Medulla oblongata (tissue), 1 donor: ENCODE results near the gene CAPN15.

ENCODE experiments used
- DNase-seq: peaks from one replicate; pipeline ENCODE4 v3.0.0-alpha.2; 2015; ENCODE audit errors: extremely low spot score

CAPN15 gene

DNA sequence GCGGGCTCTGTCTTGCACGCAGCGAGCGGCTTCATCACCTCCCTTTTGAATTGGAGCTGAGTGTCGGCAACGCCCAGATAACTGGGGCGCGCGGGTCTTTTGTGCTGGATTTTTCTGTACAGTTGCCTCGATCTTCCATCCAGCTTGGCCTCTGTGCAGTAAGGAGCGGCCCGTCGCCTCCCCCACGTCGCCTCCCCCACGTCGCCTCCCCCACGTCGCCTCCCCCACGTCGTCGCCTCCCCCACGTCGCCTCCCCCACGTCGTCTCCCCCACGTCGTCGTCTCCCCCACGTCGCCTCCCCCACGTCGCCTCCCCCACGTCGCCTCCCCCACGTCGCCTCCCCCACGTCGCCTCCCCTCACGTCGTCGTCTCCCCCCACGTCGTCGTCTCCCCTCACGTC lies 17.0 kb downstream of the CAPN15 start:
- DNase-seq, result no peak

DNA sequence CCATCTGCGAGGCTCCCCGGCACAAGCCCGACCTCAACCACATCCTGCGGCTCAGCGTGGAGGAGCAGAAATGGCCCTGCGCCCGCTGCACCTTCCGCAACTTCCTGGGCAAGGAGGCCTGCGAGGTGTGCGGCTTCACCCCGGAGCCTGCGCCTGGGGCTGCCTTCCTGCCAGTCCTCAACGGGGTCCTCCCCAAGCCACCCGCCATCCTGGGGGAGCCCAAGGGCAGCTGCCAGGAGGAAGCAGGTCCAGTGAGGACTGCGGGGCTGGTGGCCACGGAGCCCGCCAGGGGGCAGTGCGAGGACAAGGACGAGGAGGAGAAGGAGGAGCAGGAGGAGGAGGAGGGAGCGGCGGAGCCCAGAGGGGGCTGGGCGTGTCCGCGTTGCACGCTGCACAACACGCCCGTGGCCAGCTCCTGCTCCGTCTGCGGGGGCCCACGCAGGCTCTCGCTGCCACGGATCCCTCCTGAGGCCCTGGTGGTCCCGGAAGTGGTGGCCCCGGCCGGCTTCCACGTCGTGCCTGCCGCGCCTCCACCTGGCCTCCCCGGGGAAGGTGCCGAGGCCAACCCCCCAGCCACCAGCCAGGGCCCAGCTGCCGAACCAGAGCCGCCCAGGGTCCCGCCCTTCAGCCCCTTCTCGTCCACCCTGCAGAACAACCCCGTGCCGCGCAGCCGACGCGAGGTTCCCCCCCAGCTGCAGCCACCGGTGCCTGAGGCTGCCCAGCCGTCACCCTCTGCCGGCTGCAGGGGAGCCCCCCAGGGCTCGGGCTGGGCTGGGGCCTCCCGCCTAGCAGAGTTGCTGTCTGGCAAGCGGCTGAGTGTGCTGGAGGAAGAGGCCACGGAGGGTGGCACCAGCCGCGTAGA lies 19.6 kb downstream of the CAPN15 start:
- no peak for DNase-seq

DNA sequence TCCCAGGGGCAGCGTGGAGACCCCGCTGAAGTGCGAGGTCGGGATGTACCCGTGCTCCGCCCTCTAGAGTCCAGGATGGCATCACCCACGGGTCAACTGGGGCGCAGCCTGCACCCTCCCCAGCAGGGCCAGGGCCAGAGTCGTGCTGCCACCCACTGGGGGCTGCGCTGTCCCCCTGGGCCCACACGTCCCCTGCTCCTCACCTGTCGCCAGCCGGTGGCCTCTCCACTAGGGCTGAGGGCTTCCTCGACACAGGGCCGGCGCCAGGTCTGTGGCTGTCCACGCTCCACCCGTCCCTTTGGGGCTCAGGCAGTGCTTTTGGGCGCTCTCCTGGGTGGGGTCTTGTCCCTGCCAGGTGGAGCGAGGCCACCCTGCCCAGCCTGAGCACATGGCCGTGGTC lies 21.1 kb downstream of the CAPN15 start:
- no peak for DNase-seq

DNA sequence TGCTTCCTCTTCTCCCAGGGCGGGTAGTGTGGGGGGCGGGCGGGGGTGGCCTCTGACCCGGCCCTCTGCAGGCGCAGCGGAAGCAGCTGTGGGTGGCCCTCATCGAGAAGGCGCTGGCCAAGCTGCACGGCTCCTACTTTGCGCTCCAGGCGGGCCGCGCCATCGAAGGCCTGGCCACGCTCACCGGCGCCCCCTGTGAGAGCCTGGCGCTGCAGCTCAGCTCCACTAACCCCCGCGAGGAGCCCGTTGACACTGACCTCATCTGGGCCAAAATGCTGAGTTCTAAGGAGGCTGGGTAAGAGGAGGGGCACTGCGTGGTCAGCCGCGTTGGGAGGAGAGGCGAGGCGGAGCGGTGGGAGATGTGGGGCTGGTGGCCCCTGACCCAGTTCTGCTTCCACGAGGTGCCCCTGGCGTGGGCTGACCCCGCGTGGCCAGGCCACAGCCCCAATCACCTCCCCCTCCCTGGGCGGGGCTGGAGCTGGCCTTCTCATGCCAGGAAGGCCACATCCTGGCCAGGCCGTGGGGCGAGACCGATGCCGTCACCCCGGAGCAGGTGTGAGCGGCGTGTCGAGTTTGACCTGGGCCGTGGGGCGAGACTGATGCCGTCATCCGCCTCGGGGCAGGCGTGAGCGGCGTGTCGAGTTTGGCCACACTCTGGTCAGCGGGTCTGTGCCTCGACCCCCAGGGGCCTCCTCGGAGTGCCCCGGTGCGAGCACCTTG lies 22.2 kb downstream of the CAPN15 start:
- no peak for DNase-seq

DNA sequence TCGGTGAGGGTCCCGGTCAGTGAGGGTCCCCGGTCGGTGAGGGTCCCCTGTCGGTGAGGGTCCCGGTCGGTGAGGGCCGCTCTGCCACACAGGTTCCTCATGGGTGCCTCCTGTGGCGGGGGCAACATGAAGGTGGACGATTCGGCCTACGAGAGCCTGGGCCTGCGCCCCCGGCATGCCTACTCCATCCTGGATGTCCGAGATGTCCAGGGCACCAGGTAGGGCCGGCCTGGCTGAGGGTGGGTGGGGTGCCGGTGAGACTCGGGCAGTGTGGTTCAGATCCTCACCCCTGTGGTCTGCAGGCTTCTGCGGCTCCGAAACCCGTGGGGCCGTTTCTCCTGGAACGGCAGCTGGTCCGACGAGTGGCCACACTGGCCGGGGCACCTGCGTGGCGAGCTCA lies 23.7 kb downstream of the CAPN15 start:
- DNase-seq, result no peak

DNA sequence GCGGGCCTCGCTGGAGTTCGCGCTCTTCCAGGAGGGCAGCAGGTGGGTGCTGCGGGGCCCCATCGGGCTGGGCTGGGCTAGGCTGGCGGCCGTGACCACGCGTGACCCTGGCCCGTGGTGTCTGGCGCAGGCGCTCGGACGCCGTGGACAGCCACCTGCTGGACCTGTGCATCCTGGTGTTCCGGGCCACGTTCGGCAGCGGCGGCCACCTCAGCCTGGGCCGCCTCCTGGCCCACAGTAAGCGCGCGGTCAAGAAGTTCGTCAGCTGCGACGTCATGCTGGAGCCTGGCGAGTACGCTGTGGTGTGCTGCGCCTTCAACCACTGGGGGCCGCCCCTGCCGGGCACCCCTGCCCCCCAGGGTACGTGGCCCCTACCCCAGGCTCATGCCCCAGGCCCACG lies 24.7 kb downstream of the CAPN15 start:
- no peak for DNase-seq

DNA sequence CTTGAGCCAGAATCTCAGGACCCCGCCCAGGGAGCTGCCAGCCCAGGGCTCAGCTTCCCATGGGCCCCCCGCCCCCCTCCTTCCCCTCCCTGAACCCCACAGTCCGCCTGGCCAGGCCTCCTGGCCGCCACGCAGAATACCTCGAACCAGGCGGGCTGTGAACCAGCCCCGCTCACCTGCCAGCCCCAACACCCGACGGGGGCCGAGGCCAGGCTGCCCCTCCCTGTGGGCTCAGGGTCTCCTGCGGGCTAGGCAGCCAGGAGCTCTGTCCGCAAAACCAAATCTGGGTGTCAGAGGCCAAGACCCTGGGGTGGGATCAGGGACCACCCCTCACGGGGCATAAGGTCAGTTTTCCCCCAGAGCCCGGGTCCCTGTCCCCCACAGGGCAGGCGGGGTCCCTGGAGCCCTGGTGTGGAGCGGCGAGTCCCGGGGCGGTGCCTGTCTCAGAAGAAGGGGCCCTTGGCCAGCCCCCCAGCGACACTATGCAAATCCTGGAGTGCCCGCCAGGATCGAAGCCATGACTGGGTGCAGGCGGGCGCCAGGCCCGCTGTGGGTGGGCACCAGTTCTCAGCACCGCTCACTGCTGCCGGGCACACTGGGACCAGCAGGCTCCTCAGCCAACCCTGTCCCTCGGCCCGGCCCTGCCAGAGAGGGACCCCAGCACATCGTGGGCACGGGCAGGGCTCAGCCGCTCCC lies 26.2 kb downstream of the CAPN15 start:
- no peak for DNase-seq

DNA sequence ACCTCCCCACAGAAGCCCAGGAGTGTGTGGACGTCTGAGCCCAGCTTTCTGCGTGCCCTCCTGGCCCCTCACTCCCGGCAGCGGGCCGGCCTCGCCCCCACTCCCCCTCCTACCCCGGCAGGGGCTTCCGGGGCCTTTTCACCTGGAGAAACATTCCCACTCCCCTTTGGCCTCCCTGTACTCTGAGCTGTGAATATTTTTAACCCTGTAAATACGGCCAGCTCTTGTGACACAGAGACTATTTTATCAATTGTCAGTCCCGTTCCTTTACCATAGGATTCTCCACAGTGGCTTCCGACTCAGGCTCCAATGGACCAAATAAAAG lies 26.7 kb downstream of the CAPN15 start:
- no peak for DNase-seq

DNA sequence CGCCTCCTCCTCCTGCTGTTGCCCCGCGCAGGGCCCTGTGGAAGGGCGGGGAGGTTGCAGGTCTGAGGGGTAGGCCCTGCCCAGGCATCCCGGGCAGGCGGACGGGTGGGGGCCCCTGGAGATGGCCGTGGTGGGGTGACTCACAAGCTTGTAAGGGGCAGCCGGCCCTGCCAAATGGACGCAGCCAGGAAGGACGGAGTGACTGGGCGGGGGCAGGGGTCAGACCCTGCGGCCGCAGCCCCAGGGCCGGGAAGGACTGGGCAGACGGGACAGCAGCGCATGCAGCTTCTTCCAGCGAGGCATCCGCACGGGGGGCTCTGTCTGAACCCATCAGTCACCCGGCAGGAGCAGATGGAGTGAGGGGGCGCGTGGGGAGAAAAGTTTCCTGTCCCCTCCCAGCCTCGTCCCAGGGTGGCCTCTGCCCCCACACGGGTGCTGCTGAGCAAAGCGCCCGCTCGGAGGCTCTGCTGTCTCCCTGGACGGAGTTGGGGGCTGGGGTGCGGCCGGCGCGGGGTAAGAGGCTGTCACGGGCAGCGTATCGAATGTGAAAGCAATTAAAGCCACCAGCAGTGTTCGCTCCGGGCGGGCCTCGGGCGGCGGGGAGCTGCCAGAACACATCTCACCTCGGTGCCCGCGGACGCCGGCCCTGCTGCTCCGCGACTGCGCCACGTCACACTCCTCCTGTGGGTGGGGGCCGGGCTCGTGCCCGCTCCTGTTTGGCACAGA lies 27.3 kb downstream of the CAPN15 start:
- no peak for DNase-seq

DNA sequence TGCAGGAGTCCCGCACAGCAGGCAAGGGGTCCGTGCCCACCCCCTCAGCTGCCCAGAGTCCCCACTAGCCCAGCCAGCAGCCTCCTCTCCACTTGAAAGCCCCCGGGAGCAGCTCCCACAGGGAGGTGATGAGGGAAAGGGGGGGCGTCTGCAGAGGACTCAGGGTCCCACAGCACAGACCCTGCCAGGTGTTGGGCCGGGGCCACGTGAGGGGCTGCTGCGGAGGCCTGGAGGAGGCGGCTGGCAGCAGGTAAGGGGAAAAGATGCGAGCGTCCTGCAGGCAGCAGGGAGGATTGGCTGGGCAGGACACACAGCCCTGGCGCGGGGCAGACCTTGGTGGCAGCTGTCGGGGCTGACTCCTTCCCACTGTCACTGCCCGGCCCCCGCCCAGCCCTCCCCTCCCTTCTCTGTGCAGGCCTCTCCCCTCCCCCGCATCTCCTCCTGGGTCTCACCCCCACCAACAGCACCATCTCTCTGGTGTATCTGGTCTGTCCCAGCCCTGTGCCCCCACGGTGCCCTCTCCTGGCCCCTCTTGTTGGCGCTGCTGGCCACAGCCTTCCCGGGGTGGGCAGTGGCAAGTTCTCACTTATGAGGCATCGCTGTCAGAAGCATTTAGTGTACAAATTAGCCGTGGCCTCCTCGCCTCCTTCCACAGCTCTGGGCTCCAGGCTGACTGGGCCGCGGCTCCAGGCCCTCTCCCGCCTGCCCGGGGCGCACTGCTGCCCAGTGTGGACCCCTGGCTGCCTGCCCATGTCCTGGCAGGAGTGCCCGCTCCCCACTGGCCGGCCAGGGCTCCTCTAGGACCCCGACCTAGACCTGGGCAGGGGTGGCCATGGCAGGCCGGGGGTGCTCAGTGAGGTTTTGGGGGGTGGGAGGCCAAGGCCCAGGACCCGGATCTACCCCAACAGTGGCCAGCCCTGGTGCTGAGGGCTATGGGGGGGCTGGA lies 28.3 kb downstream of the CAPN15 start:
- no peak for DNase-seq

DNA sequence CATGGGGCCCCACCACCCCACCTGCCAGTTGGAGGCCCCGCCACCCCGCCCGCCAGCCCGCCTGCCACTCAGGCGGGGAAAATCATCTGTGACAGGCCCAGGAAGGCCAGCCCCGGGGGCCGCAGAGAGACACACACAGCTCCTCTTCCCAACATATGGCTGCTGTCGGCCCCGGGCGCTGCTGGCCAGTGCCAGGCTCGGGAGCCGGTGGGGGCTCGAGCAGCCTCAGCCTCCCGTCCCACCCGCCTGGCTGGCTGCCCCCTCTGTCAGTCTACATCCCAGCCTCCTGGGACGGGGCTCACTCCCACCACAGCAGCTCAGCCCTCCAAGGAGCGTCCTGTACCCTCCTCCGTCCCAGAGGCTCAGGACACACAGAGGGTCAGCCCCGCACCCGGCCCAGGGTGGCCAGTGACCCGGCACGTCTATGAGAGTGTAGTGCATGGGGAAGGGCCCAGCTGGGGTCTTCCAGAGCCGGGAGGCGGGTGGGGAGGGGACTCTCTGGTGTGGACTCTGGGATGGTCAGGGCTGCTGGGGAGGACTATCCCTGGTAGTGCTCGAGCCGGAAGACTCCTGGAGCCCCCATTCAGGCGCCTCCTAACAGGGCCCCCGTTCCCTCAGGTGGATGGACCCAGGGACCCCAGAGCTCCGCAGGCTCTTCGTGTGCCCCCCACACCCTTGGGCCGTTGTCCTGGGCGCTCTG lies 29.1 kb downstream of the CAPN15 start:
- DNase-seq, result no peak

DNA sequence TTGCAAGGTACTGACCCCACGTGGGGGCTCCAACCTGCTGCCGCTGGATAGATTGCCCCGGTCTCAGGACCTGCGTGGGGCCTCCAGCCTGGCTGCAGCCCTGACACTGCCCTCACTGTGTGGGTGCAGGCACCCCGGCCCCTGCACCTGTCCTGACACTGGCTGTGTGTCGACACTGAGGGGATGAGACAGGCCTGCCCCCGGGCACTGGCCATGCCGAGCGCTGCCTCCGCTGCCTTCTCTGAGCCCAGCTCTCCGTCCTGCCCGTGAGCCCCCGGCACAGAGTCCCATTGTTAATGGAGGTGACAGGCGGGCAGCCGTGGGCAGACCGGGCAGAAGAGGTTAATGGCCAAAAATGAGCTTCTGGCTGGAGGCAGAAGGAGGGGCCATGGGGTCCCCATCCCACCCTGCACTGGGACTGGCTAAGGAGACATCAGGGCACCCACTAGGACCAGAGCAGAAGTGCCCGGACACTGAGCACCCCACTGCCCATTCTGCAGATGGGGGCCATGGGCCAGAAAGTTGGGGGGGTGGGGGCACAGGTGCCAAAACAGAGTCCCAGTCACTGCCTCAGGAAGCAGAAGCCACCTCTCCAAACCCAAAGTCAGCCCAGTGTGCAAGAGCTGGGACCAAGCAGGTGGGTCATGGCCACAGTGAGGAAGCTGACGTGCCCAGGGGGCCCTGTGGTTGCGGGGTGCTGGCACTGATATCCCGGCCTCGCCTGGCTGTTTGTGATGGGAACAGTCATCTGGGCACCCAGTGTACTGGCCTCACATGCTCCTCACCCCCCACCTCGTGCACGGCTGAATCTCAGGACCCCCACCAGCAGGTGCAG lies 30.2 kb downstream of the CAPN15 start:
- no peak for DNase-seq

DNA sequence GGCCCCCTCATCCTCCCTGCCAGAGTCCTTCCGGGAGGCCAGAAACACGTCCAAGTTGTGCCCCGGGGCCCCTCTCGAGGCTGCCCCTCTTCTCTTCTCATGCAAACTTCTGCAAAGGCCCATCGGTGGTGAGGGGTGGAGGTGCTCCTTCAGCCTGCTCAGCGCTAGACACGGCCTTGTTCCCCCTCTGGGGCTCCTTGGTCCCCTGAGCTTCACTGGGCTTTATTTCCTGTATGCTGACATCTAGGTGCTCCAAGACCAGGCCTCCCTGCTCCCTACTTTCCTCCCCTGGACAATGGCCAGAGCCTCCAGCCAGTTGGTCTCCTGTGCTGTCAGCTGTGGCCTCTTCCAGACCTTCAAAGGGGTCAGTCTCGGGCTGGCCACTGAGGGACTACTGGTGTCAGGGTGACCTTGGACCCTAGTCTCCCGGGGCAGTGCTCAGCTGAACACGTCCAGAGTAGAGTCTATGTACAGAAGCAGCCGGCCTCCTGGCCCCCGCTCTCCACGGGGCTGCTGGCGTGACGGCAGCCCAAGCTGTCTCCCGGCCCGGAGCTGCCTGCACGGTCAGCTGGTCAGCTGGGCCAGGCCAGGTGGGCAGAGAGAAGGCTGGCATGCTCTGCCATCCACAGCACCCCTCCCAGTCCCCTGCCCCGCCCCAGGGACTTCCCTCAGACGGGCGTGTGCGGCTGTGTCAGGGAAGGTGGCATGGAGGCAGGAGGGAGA lies 30.9 kb downstream of the CAPN15 start:
- no peak for DNase-seq

DNA sequence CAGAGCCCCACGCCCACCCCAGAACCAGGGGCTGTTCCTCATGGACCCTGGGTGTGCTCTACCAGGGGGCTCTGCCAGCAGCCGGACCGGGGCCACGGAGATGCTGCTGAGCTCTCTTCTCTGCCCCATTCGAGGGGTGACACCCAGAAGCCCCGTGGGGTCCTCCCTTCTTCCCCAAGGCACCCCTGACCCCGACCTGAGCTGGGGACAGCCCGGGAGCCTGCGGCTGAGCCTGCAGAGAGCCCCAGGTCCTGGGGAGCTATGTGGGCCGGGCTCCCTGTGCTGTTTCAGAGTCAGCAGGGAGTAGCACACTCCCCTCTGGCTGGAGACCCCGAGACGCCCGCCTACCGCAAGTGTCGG lies 31.5 kb downstream of the CAPN15 start:
- no peak for DNase-seq

DNA sequence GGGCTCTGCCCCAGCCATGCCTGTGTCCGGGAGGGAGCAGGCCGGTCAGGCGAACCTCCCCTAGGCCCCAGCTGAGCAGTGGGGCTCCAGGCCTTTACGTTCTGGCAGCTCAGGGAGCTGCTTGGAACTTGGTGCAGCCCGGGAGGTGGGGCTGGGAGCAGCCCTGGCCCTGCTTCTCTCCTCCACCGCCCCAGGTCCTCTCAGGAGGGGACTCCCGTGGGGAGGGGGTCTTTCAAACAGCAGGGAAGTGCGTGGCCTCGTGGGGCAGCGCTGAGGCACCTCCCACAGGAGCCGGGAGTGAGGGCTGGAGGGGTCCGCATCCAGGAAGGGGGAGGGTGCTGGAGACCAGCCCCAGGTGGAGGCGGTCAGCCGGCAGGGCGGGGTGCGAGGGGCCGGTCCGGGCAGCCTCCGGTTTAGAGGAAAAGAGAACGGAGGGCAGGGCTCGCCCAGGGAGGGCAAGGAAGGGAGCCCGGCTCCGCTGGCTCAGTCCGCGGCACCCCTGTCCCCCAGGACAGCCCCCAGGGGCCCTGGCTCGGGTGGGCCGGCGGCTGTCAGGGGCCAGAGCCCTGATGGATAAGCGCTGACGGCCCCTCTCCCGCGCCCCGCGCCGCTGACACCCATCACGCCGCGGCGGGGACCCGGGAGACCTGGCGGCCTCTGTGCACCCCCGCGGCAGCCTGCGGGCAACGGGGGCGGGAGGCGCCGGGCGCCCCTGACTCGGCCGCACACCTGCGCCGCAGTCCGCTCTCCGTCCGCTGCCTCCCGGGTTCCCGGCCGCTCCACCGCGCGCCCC lies 32.1 kb downstream of the CAPN15 start:
- no peak for DNase-seq

DNA sequence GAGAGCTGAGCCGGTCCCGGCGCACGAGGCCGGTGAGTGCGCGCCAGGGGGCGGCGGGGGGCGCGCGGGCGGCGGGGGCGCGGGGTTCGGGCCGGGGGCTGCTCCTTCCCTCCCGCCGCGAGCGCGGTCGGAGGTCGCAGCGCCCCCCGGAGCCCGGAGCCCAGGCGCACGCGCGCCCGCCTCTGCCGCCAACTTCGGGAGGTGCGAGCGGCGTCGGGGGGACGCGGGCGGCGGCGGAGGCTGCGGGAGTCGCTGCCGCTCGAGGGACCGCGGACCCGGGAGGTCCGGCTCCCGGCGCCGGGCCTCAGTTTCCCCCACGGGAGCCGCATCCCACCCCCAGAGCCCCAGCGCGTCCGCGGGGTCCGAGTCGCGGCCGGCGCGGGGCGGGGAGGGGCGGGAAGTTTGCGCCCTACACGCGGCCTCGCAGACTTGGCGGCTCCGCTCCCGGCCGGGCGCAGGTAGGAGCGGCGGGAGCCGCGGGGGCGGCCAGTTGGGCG lies 32.7 kb downstream of the CAPN15 start, which contains the start of gene PRR35:
TSS of gene PRR35 (plus strand) at position 191 of the 497 bp plus-strand sequence. CDS start 2,901 bp downstream, outside the sequence.
- no peak for DNase-seq

DNA sequence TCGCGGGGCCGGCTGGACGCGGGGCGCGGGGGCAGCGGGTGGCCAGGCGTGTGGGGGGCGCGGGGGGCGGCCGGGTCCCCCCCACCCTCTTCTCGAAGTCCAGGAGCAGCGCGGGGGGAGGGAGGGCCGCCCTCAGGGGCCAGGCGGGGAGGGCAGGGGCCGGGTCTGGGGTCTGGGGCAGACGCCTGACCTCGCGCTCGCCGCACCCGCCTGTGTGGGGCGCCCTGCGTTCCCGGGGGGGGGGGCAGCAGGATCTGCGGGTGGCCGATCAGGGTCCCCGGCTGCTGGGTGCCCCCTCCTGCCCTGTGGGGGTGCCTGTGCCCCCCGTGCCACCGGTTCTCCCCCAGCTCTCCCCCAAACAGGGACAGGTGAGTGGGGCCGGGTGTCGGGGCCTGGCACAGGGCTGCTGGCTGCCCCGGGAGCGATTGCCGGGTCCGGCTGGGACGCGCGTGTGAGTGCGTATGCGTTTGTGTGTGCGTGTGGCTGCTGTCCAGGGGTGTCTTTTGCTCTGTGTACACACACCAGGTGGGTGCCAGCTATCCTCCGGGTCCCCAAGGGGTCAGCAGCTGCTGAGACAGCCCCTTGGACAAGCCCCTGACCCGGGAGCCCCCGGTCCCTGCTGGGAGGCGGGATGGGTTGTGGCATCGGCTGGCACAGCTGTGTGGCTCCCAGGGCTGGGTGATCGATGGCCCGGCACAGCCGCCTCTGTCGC lies 33.3 kb downstream of the CAPN15 start:
- DNase-seq, result no peak
